Natural killer cell (primary cell): ENCODE results near the gene CENPI. TPM values are rescaled to one million over a fixed set of nuclear protein-coding genes. Genes with fewer than 3 reads are reported as not detected.

Experiments used
- ATAC-seq, 3 donors: fragments of 150-1000 bp in 2 of 3; fragments of 200-7000 bp in 1 of 3; cut with Tn5 transposase; 1 replicate in 1 of 3; 2 replicates in 2 of 3; pipeline ENCODE4 v1.10.0; 2021; ENCODE audit warnings: mild to moderate bottlenecking in 2 of 3, moderate library complexity in 2 of 3
- DNase-seq, 2 donors: peaks; one replicate each; pipeline versions ENCODE4 v3.0.0 to v3.0.0-alpha.2; 2013 to 2021; ENCODE audit warnings: mixed read lengths in 1 of 2
- H3K27ac ChIP-seq: one replicate; pipeline ENCODE4 v1.5.1; 2013; ENCODE audit warnings: mild to moderate bottlenecking, low read length
- H3K27me3 ChIP-seq: one replicate; pipeline ENCODE4 v1.6.1; 2013; ENCODE audit warnings: low read length; ENCODE audit not compliant: control insufficient read depth, insufficient read depth
- H3K36me3 ChIP-seq: one replicate; pipeline ENCODE4 v1.6.1; 2013; ENCODE audit warnings: low read length; ENCODE audit not compliant: control insufficient read depth, insufficient read depth
- H3K4me1 ChIP-seq: one replicate; pipeline ENCODE4 v1.6.1; 2013; ENCODE audit warnings: low read length; ENCODE audit not compliant: control insufficient read depth, insufficient read depth
- H3K4me3 ChIP-seq: one replicate; pipeline ENCODE4 v1.5.1; 2013; ENCODE audit warnings: low read length
- H3K9me3 ChIP-seq: one replicate; pipeline ENCODE4 v1.6.1; 2013; ENCODE audit warnings: low read length; ENCODE audit not compliant: control insufficient read depth, insufficient read depth
- H3K27ac Mint-ChIP-seq, 2 donors: one replicate each; pipeline ENCODE4 v1.8.0; 2022; ENCODE audit warnings: mild to moderate bottlenecking in 2 of 2, mixed read lengths in 2 of 2, moderate library complexity in 1 of 2
- H3K27me3 Mint-ChIP-seq, 2 donors: one replicate each; pipeline ENCODE4 v1.8.0; 2022; ENCODE audit warnings: low read depth in 2 of 2, mixed read lengths in 2 of 2
- H3K36me3 Mint-ChIP-seq: one replicate; pipeline ENCODE4 v1.8.0; 2022; ENCODE audit warnings: mixed read lengths
- H3K4me1 Mint-ChIP-seq, 2 donors: one replicate each; pipeline ENCODE4 v1.8.0; 2022; ENCODE audit warnings: mixed read lengths in 2 of 2
- H3K4me3 Mint-ChIP-seq: one replicate; pipeline ENCODE4 v1.8.0; 2022; ENCODE audit warnings: mild to moderate bottlenecking, moderate library complexity, mixed read lengths
- H3K9me3 Mint-ChIP-seq, 2 donors: one replicate each; pipeline ENCODE4 v1.8.0; 2022; ENCODE audit warnings: mixed read lengths in 2 of 2
- WGBS: methylation state at CpG from one replicate; pipeline ENCODE4 v1.1.7; 2013; ENCODE audit warnings: missing lambda C conversion rate; ENCODE audit not compliant: insufficient coverage; 5-methylcytosine and 5-hydroxymethylcytosine counted together
- intact Hi-C: fragments of 100-400 bp; cut with micrococcal nuclease; formaldehyde crosslinking; loops from one replicate; pipeline ENCODE4 v1.14.2; 2022
- total RNA-seq, 4 donors: library from RNA; stranded (reverse); fragments of 120-200 nt in 1 of 4; gene quantifications; one replicate each; pipeline versions ENCODE4 v1.2.3 to v1.2.4, GENCODE V29; 2013 to 2022
- TF ChIP-seq, protein P1 (sequence below): fragments of 200-600 bp; IDR thresholded peaks from one replicate; pipeline ENCODE4 v1.8.0; 2022; ENCODE audit warnings: antibody characterized with exemption

Gene CENPI
- total RNA-seq, 3 donors from 2014 or later (not counting 1 experiment from before 2014, with no cell fraction given): 1.0 to 1.6 (median 1.2) TPM

DNA sequence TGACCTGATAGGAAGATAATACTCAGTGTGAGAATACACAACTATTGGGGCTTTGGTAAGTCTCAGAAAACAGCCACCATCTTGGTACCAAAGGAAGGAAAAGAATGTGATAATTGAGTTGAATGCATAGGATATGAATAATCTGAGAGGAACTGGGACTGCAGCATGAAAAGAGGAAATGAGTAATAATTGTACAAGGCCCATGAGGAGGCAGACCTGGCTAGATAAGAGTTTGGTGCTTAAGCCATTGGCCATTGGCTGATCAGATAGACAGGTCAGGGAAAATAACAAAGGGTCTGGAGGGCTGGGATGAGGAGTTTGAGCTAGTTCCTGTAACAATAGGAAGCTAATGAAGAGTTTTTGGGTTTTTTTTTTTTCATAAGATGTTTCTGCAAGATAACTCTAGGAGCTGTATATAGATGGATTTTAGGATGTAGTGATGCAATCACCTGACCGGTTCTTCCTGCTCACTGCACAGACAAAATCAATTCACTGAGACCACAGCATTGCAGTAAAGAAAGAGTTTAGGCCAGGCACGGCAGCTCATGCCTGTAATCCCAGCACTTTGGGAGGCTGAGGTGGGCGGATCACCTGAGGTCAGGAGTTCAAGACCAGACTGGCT lies 40.8 kb upstream of the CENPI start:
- Histone ChIP-seq H3K4me1 (no peaks in the 10 kb centered on the region), H3K9me3 (no peaks in the 10 kb centered on the region), H3K4me3 (no peak overlapping the region), H3K27ac (no peak overlapping the region), H3K36me3 (no peaks in the 10 kb centered on the region), H3K27me3 (no peaks in the 10 kb centered on the region)
- TF ChIP-seq, protein P1, sequence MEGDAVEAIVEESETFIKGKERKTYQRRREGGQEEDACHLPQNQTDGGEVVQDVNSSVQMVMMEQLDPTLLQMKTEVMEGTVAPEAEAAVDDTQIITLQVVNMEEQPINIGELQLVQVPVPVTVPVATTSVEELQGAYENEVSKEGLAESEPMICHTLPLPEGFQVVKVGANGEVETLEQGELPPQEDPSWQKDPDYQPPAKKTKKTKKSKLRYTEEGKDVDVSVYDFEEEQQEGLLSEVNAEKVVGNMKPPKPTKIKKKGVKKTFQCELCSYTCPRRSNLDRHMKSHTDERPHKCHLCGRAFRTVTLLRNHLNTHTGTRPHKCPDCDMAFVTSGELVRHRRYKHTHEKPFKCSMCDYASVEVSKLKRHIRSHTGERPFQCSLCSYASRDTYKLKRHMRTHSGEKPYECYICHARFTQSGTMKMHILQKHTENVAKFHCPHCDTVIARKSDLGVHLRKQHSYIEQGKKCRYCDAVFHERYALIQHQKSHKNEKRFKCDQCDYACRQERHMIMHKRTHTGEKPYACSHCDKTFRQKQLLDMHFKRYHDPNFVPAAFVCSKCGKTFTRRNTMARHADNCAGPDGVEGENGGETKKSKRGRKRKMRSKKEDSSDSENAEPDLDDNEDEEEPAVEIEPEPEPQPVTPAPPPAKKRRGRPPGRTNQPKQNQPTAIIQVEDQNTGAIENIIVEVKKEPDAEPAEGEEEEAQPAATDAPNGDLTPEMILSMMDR: no peak
- no peak for ATAC-seq
- DNase-seq: no peak
- no peak overlapping the region for H3K27ac Mint-ChIP-seq
- peaks cover 0 to under 1% of the 10 kb centered on the region in 2 donors for H3K4me1 Mint-ChIP-seq
- no peaks in the 10 kb centered on the region for H3K9me3 Mint-ChIP-seq
- peaks cover 0 to 2% of the 10 kb centered on the region in 2 donors for H3K27me3 Mint-ChIP-seq
- no peak overlapping the region for H3K4me3 Mint-ChIP-seq
- WGBS: 80% methylated on average over 1 of the region's 3 CpGs
- intact Hi-C loops: no loop called here
- no peaks in the 10 kb centered on the region for H3K36me3 Mint-ChIP-seq

DNA sequence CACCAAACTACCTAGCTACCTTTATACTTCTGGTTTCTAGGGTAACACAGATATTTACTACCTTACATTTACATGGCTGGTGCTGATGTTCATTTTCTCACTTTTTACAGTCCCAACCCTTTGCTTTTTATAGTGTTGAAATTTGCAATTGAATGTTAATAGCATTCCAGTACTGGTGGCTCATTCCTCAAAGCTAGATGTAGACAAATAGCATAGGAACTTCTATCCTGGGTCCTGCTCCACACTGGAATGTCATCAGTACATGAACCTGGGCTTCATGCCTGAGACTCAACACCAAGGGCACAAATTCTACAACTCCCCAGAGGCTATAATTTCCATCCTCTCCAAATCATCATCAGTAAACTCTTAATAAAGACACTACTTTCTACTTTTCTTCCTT lies 35.8 kb upstream of the CENPI start:
- H3K36me3 ChIP-seq: no peaks in the 10 kb centered on the region
- no peak overlapping the region for H3K4me3 Mint-ChIP-seq
- TF ChIP-seq, protein P1: no peak
- no peaks in the 10 kb centered on the region for H3K36me3 Mint-ChIP-seq
- intact Hi-C loops: no loop called here
- H3K4me1 ChIP-seq: no peaks in the 10 kb centered on the region
- DNase-seq: no peak
- H3K27me3 Mint-ChIP-seq: peaks cover 3 to 14% of the 10 kb centered on the region in 2 donors
- H3K27me3 ChIP-seq: no peaks in the 10 kb centered on the region
- H3K9me3 ChIP-seq: no peaks in the 10 kb centered on the region
- H3K27ac Mint-ChIP-seq: no peak overlapping the region
- no peak overlapping the region for H3K4me3 ChIP-seq
- no peaks in the 10 kb centered on the region for H3K4me1 Mint-ChIP-seq
- no peak overlapping the region for H3K27ac ChIP-seq
- ATAC-seq: no peak
- H3K9me3 Mint-ChIP-seq: no peaks in the 10 kb centered on the region

DNA sequence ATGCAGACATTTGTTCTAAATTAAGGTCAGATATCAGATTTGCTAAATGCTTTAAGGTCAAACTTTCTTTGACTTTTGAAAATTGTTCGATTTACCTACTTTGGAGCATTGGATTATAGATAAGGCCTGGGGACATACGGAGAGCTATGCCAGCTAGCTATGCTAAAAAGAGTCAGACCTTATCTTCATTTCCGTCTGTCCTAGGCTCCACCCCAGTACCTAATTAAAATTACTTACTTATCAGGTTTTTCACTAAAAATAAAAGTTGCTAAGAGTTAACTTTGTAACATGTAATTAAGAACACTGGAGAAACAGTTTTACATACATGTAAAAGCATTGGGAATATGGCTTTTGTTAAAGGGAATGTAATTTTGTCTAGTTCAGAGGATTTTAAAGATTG lies 26.4 kb upstream of the CENPI start:
- ATAC-seq (no peak), DNase-seq (no peak)
- H3K4me3 ChIP-seq: no peak overlapping the region
- no peaks in the 10 kb centered on the region for H3K9me3 Mint-ChIP-seq
- TF ChIP-seq, protein P1: no peak
- no peaks in the 10 kb centered on the region for H3K36me3 Mint-ChIP-seq
- no peaks in the 10 kb centered on the region for H3K9me3 ChIP-seq
- no peak overlapping the region for H3K4me3 Mint-ChIP-seq
- no peak overlapping the region for H3K27ac ChIP-seq
- H3K27me3 Mint-ChIP-seq: no peaks in the 10 kb centered on the region
- H3K4me1 ChIP-seq: no peaks in the 10 kb centered on the region
- no peaks in the 10 kb centered on the region for H3K36me3 ChIP-seq
- no peak overlapping the region for H3K27ac Mint-ChIP-seq
- H3K27me3 ChIP-seq: no peaks in the 10 kb centered on the region
- no CpG with 5 or more reads among the region's 3 CpGs for WGBS
- H3K4me1 Mint-ChIP-seq: no peaks in the 10 kb centered on the region
- intact Hi-C loops: no loop called here
